Stimulated activated CD8-positive, alpha-beta memory T cell treated with anti-CD3 and anti-CD28 coated beads, Interleukin-15, amount 100 ng/mL, for 4 hours (primary cell): ENCODE measurements around the gene FAM227A.
"Not testable (repeated sequence)": the region's sequence is repeated elsewhere in the genome, so short reads cannot be mapped to it uniquely, and the experiment has no call there.

ENCODE experiments used
- DNase-seq, 2 donors: peaks; one replicate each; pipeline ENCODE4 v3.0.0-alpha.2; 2020; ENCODE audit warnings: low read depth in 2 of 2

The FAM227A gene

GRCh38 chr22:38657045-38657909 lies 1.1 kb upstream of the FAM227A start:
- DNase-seq: no peak

- DNase-seq: no peak
These were observed 505 bp downstream of the FAM227A start for GRCh38 chr22:38655519-38656255.

- DNase-seq: no peak
These were observed 2.5 kb downstream of the FAM227A start for GRCh38 chr22:38653741-38654140.

- no peak for DNase-seq
These were observed 3.3 kb downstream of the FAM227A start for GRCh38 chr22:38652859-38653258.

- no peak for DNase-seq
These were observed 6.2 kb downstream of the FAM227A start for GRCh38 chr22:38649841-38650522.

GRCh38 chr22:38645430-38645829 lies 10.8 kb downstream of the FAM227A start:
- DNase-seq: no peak

- DNase-seq: not testable (repeated sequence)
These were observed 11.9 kb downstream of the FAM227A start for GRCh38 chr22:38644245-38644644.

GRCh38 chr22:38641476-38642040 lies 14.6 kb downstream of the FAM227A start:
- DNase-seq: no peak

GRCh38 chr22:38638728-38639127 lies 17.5 kb downstream of the FAM227A start:
- DNase-seq: no peak

GRCh38 chr22:38638216-38638615 lies 18.0 kb downstream of the FAM227A start:
- no peak for DNase-seq

- DNase-seq: no peak
These were observed 23.7 kb downstream of the FAM227A start for GRCh38 chr22:38632528-38632927.

- no peak for DNase-seq
These were observed 24.5 kb downstream of the FAM227A start for GRCh38 chr22:38631724-38632123.

- no peak for DNase-seq
These were observed 27.1 kb downstream of the FAM227A start for GRCh38 chr22:38629108-38629507.

GRCh38 chr22:38628444-38628843 lies 27.7 kb downstream of the FAM227A start:
- DNase-seq: no peak

- no peak for DNase-seq
These were observed 32.8 kb downstream of the FAM227A start for GRCh38 chr22:38623351-38623750.

GRCh38 chr22:38618682-38619081 lies 37.5 kb downstream of the FAM227A start:
- DNase-seq: no peak

GRCh38 chr22:38618258-38618657 lies 37.9 kb downstream of the FAM227A start:
- DNase-seq: no peak

GRCh38 chr22:38615064-38615405 lies 41.2 kb downstream of the FAM227A start:
- DNase-seq: not testable (repeated sequence)

GRCh38 chr22:38614332-38615063 lies 41.7 kb downstream of the FAM227A start:
- DNase-seq: no peak

GRCh38 chr22:38613588-38613987 lies 42.6 kb downstream of the FAM227A start:
- DNase-seq: no peak

GRCh38 chr22:38612217-38613006 lies 43.8 kb downstream of the FAM227A start:
- DNase-seq: no peak
